Measurements from ENCODE around the gene LEUTX. TPM values are rescaled to one million over a fixed set of nuclear protein-coding genes. Genes with fewer than 3 reads are reported as not detected.

Gene LEUTX
- total RNA-seq, 1 donor from 2014 or later, result not detected

DNA sequence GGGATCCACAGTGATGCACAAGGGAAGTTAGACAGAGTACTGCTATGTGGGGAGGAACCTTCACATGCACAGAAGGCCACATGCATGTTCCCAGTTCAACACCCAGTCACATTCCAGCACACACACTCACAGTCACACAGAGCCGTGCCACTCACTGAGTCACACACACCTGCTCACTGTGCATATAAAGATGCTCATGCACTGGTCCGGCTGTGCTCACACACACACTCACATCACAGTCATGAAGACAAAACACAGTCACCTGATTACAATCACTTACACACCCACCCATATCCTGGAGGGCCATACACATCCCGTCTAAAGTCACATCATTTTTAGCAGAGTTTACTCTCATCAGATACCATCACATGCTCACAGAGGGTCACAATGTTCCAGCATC is 41.3 kb upstream of the LEUTX start:
- Histone ChIP-seq H3K27me3 (no peaks in the 10 kb centered on the region), H3K9me3 (no peaks in the 10 kb centered on the region), H3K36me3 (no peaks in the 10 kb centered on the region), H3K4me1 (no peaks in the 10 kb centered on the region), H3K4me3 (no peak overlapping the region), H3K27ac (no peak overlapping the region)
- ATAC-seq, result no peak
- intact Hi-C loops (cut with DNase I), result no loop called here
- TF ChIP-seq, protein P1, sequence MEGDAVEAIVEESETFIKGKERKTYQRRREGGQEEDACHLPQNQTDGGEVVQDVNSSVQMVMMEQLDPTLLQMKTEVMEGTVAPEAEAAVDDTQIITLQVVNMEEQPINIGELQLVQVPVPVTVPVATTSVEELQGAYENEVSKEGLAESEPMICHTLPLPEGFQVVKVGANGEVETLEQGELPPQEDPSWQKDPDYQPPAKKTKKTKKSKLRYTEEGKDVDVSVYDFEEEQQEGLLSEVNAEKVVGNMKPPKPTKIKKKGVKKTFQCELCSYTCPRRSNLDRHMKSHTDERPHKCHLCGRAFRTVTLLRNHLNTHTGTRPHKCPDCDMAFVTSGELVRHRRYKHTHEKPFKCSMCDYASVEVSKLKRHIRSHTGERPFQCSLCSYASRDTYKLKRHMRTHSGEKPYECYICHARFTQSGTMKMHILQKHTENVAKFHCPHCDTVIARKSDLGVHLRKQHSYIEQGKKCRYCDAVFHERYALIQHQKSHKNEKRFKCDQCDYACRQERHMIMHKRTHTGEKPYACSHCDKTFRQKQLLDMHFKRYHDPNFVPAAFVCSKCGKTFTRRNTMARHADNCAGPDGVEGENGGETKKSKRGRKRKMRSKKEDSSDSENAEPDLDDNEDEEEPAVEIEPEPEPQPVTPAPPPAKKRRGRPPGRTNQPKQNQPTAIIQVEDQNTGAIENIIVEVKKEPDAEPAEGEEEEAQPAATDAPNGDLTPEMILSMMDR (IDR thresholded peaks at IDR 0.05), result no peak
- no peak for DNase-seq

DNA sequence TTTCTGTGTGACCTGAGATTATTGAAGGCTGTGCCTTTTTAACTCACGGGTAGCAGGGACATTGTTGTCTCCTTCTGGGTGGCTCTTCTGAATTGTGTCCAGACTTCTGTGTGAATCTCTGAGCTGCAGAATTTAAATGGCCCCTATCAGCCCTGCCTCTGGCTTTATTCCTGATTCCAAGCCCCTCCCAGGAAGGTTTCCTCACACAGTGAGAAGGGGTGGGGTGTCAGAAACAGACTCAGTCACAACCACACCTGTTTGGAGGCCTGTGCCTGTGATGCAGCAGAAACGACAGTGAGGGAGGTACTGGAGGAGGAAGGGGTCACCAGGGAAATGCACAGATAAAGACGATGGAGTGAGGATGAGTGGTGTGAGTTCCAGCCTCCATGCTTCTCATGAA is 40.8 kb upstream of the LEUTX start, which contains the start of gene CLC:
Gene CLC, minus strand, starts transcription at position 139 of the 400 bp plus-strand sequence. Its CDS starts 77 bp downstream, at position 62.
- intact Hi-C loops (cut with DNase I), result no loop called here
- no peak for DNase-seq
- Histone ChIP-seq H3K27me3 (peaks cover 5% of the 10 kb centered on the region), H3K4me1 (no peaks in the 10 kb centered on the region), H3K36me3 (no peaks in the 10 kb centered on the region), H3K9me3 (no peaks in the 10 kb centered on the region), H3K27ac (no peak within 1 kb of the TSS), H3K4me3 (no peak within 1 kb of the TSS)
- TF ChIP-seq, protein P1 (IDR thresholded peaks at IDR 0.05), result no peak
- no peak for ATAC-seq

DNA sequence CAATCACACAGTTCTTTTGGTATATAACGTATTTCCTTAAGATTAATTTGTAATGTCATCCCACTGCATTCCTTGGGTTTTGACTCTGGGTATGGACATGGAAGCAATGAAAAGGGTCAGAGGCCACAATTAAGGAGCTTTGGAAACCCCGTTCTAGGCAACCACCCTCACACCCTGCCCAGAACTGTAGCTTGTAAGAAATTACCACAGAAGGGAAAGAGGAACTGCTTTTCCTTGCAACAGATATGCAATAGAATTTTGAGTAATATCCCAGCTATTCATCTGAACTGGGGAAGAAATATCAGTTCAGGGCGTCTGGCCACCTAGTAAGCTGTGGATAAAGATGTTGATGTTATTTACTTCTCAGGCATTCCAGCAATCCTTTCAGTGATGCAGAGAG is 39.8 kb upstream of the LEUTX start:
- H3K9me3 ChIP-seq, result no peaks in the 10 kb centered on the region
- H3K4me1 ChIP-seq, result no peaks in the 10 kb centered on the region
- intact Hi-C loops (cut with DNase I), result no loop called here
- DNase-seq (no peak), ATAC-seq (peak; percentile 84)
- no peak overlapping the region for H3K27ac ChIP-seq
- no peak overlapping the region for H3K4me3 ChIP-seq
- H3K36me3 ChIP-seq, result no peaks in the 10 kb centered on the region
- TF ChIP-seq, protein P1 (IDR thresholded peaks at IDR 0.05), result no peak
- peaks cover 14% of the 10 kb centered on the region for H3K27me3 ChIP-seq

DNA sequence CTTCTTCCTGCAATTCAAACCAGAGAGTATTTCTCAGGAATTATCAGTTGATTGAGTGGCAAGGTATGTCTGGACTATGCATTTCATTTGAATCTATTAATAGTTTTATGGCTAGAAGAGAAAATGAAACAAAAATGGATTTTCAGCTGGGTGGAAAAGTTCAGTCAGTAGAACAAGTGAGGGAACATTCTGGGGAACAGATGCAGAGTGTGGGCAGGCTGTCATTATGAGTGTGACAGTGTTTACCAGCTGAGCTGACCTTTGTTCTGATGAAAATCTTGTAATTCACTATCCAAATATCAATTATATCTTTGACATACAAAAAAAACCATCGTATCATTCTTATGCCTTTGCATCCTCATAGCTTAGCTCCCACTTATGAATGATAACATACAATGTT is 38.3 kb upstream of the LEUTX start:
- intact Hi-C loops (cut with DNase I), result no loop called here

DNA sequence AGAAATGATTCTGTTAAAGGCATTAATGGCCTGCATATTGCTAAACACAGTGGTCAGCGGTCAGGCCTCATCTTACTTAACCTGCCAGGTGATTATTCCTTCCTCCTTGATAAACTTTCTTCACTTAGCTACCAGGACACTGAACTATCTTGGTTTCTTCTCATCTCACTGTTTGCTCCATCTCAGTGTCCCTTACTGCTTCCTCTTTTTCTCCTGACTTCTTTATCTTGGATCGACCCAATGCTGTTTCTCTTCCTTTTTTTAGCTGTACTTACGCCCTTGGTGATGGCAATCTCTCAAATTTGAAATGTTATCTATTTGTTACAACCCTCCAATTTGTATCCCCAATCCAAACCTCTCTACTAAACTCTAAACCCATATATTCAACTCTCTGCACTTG is 33.0 kb upstream of the LEUTX start:
- ATAC-seq, result peak; percentile 65
- intact Hi-C loops (cut with DNase I), result no loop called here

More for the DNA sequence above, 38.3 kb upstream of the LEUTX start:
- Histone ChIP-seq H3K4me3 (no peak overlapping the region), H3K27ac (no peak overlapping the region), H3K27me3 (peaks cover 15% of the 10 kb centered on the region), H3K36me3 (no peaks in the 10 kb centered on the region), H3K4me1 (no peaks in the 10 kb centered on the region), H3K9me3 (no peaks in the 10 kb centered on the region)
- ATAC-seq (no peak), DNase-seq (no peak)
- TF ChIP-seq, protein P1 (IDR thresholded peaks at IDR 0.05), result no peak

More for the DNA sequence above, 33.0 kb upstream of the LEUTX start:
- no peaks in the 10 kb centered on the region for H3K36me3 ChIP-seq
- TF ChIP-seq, protein P1 (IDR thresholded peaks at IDR 0.05), result no peak
- no peaks in the 10 kb centered on the region for H3K4me1 ChIP-seq
- no peak overlapping the region for H3K4me3 ChIP-seq
- H3K27me3 ChIP-seq, result peaks cover 15% of the 10 kb centered on the region
- H3K9me3 ChIP-seq, result no peaks in the 10 kb centered on the region
- no peak for DNase-seq
- no peak overlapping the region for H3K27ac ChIP-seq
